Testis (tissue), 2 donors: ENCODE results near the gene ALG12.

Experiments used
- POLR2A ChIP-seq: fragments of 450-650 bp; IDR thresholded peaks from one replicate; pipeline ENCODE4 v1.6.1; 2017; ENCODE audit warnings: antibody characterized with exemption, mild to moderate bottlenecking, moderate library complexity
- TF ChIP-seq, protein P1 (sequence below), 3 experiments: fragments of 450-650 bp in 2 of 3; fragments of 200-600 bp in 1 of 3; sonication (generic) in 1 of 3; IDR thresholded peaks; one replicate each; pipeline ENCODE4 v1.5.1; 2016 to 2019; ENCODE audit warnings: antibody characterized with exemption in 3 of 3, mild to moderate bottlenecking in 2 of 3, moderate library complexity in 1 of 3

- TF ChIP-seq, protein P1, sequence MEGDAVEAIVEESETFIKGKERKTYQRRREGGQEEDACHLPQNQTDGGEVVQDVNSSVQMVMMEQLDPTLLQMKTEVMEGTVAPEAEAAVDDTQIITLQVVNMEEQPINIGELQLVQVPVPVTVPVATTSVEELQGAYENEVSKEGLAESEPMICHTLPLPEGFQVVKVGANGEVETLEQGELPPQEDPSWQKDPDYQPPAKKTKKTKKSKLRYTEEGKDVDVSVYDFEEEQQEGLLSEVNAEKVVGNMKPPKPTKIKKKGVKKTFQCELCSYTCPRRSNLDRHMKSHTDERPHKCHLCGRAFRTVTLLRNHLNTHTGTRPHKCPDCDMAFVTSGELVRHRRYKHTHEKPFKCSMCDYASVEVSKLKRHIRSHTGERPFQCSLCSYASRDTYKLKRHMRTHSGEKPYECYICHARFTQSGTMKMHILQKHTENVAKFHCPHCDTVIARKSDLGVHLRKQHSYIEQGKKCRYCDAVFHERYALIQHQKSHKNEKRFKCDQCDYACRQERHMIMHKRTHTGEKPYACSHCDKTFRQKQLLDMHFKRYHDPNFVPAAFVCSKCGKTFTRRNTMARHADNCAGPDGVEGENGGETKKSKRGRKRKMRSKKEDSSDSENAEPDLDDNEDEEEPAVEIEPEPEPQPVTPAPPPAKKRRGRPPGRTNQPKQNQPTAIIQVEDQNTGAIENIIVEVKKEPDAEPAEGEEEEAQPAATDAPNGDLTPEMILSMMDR (IDR thresholded peaks at IDR 0.05) = no peak
- TF ChIP-seq POLR2A = no peak
Observed at GRCh38 chr22:49896201-49896600, 22.0 kb downstream of the ALG12 start.
